ENCODE results near the gene ISM1.

The ISM1 gene

DNA sequence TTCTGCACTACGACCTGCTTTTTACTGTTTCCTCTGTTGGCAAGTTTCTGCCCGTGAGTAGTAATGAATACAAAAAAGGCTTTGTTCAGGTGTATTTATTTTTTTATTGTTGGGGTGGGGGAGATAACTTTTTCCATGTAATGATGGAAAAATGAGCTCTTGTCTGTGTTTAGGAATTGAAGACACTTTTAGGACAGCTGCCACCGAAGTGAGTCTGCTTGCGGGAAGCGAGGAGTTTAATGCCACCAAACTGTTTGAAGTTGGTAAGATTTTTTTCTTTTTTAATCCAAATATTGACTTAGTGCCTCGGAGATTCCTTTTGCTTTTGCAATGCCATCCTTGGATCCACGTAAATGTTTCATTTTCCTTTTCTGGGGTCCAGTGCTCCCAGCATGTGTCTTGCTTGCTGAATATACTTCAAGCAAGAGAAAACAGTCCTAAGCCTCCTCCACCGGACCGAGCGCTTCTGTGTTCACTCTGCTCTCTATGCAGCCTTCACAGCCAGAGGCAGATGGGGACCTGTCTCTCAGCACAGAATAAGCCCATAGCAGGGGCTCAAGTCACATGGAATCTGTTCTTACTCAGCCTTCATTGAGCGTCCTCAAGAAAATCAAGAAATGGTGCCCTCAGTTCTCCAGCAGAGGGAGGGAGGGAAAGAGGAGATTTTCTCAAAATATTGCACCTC lies 71.3 kb downstream of the ISM1 start:
- Mint-ChIP-seq H3K4me1 (peaks cover 2% of the 10 kb centered on the region), H3K36me3 (ENCODE audit: low read depth) (peaks cover 10% of the 10 kb centered on the region), H3K27me3 (no peaks in the 10 kb centered on the region)

DNA sequence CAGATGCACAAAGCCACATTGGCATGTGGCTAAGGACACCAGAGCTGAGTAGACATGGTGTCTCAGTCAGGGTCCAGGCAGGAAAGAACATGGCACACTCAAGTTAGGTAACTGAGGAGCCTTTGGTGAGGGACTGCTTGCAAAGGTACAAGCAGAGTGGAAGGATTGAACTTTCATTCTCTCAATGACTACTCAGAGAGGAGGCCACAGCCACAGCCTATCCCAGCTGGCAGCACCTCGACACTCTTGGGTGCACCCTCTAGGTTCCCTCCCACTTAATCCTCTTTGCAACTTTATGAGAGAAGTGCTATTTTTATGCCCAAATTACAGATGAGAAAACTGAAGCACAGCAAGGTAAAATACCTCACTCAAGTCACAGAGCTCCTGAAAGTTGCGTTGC lies 73.4 kb downstream of the ISM1 start:
- DNase-seq = no peak
- Mint-ChIP-seq H3K4me1 (no peaks in the 10 kb centered on the region), H3K4me3 (no peak overlapping the region), H3K36me3 (ENCODE audit: low read depth) (peaks cover 2% of the 10 kb centered on the region), H3K9me3 (no peaks in the 10 kb centered on the region), H3K27ac (no peak overlapping the region), H3K27me3 (no peaks in the 10 kb centered on the region)
- peak; percentile 20 for ATAC-seq

More for the DNA sequence above, 71.3 kb downstream of the ISM1 start:
- Mint-ChIP-seq H3K27ac (no peak overlapping the region), H3K4me3 (no peak overlapping the region), H3K9me3 (no peaks in the 10 kb centered on the region)
- DNase-seq = no peak
- ATAC-seq = no peak

DNA sequence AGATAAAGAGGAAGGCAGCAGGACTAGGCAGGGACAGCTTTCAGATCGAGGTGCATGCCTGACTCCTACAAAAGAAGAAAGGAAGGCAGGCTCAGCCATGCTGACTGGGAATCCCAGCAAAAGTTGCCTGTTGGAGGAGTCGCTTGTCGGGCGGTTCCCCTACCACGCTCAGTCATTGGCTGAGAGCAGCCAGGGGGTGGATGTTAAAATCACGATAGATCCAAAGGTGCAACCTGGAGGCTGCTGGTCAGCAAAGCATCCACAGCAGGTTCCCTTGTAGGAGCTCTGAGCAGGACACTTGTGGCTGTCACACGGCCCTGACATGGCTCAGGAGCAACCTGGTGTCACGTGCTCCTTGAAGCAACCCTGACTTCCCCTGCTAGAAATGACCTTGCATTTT lies 74.6 kb downstream of the ISM1 start:
- no peaks in the 10 kb centered on the region for H3K4me1 Mint-ChIP-seq
- H3K9me3 Mint-ChIP-seq = no peaks in the 10 kb centered on the region
- H3K27ac Mint-ChIP-seq = no peak overlapping the region
- peaks cover 2% of the 10 kb centered on the region for H3K36me3 Mint-ChIP-seq (ENCODE audit: low read depth)
- DNase-seq (no peak), ATAC-seq (no peak)
- H3K4me3 Mint-ChIP-seq = no peak overlapping the region
- no peaks in the 10 kb centered on the region for H3K27me3 Mint-ChIP-seq

DNA sequence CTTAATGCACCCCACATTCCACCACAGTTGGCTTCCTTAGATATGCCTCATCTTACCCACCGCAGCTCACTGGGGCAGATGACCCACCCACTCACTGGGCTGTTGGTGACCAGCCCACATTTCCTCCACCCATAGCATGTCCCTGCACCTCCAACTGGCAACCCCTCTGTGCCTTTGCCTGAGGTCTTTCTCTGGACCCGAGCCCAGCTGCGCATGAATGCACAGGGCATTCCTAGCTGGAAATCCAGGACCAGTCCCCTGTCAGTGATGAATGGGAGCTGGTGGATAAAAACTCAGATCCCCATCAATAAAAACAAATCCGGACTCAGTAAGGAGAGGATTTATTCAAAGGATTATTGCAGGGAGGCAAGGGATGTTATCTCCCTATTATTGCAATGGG lies 75.0 kb downstream of the ISM1 start:
- DNase-seq = no peak
- no peak overlapping the region for H3K4me3 Mint-ChIP-seq
- H3K27me3 Mint-ChIP-seq = no peaks in the 10 kb centered on the region
- no peak overlapping the region for H3K27ac Mint-ChIP-seq
- H3K36me3 Mint-ChIP-seq (ENCODE audit: low read depth) = peaks cover 2% of the 10 kb centered on the region
- H3K9me3 Mint-ChIP-seq = no peaks in the 10 kb centered on the region
- H3K4me1 Mint-ChIP-seq = no peaks in the 10 kb centered on the region
- ATAC-seq = no peak

DNA sequence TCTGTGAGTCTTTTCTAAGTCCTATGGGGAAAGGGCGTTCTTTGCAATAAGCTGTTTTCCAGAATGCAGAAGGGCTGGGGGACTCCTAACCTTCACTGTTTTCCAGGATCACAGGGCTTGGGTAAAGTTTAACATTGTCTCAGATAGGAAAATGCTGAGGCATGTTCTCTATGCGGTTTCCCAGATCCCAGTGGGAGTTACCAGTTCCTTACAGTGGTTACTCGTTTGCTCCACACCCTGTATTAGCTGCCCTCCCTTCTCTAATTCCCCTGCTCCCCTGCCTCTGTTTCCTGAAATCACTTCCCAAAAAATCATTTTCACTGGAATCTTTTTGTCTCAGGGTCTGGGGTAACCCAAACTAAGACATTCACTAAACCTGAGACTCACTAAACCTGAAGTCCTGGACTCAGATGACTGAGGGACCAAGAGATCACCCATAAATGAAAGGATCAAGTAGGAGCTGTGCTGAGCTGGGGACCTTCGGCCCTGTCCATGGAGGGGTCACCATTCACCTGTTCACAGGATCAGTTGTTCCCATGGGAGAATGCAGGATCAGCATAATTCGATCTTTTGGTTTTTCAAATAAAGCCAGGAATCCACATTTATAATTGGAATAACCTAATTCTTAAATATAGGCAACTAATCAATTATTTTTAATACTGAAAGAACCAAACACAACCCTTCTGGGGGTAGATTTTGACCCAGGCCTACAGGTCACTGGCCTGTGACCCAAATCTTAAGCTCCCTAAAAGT lies 76.2 kb downstream of the ISM1 start:
- no peaks in the 10 kb centered on the region for H3K4me1 Mint-ChIP-seq
- H3K27me3 Mint-ChIP-seq = no peaks in the 10 kb centered on the region
- DNase-seq (no peak), ATAC-seq (no peak)
- peaks cover 2% of the 10 kb centered on the region for H3K36me3 Mint-ChIP-seq (ENCODE audit: low read depth)
- H3K27ac Mint-ChIP-seq = no peak overlapping the region
- H3K4me3 Mint-ChIP-seq = no peak overlapping the region
- H3K9me3 Mint-ChIP-seq = no peaks in the 10 kb centered on the region

DNA sequence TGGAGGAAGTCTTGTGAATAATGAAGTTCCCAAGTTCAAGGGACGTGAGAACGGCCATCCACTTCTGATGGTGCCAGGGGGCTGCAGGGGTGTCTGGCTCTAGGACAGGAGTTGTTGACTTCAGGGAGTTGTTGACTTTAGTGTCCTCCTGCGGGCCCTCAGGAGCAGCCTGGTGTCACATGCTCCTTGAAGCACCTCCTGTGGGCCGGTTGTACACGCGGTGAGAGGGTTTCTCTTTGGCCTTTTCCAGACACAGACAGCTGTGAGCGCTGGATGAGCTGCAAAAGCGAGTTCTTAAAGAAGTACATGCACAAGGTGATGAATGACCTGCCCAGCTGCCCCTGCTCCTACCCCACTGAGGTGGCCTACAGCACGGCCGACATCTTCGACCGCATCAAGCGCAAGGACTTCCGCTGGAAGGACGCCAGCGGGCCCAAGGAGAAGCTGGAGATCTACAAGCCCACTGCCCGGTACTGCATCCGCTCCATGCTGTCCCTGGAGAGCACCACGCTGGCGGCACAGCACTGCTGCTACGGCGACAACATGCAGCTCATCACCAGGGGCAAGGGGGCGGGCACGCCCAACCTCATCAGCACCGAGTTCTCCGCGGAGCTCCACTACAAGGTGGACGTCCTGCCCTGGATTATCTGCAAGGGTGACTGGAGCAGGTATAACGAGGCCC lies 77.8 kb downstream of the ISM1 start:
- H3K9me3 Mint-ChIP-seq = no peaks in the 10 kb centered on the region
- ATAC-seq = no peak
- peaks cover 5% of the 10 kb centered on the region for H3K36me3 Mint-ChIP-seq (ENCODE audit: low read depth)
- no peaks in the 10 kb centered on the region for H3K27me3 Mint-ChIP-seq
- no peaks in the 10 kb centered on the region for H3K4me1 Mint-ChIP-seq
- no peak overlapping the region for H3K27ac Mint-ChIP-seq
- no peak for DNase-seq
- H3K4me3 Mint-ChIP-seq = no peak overlapping the region

DNA sequence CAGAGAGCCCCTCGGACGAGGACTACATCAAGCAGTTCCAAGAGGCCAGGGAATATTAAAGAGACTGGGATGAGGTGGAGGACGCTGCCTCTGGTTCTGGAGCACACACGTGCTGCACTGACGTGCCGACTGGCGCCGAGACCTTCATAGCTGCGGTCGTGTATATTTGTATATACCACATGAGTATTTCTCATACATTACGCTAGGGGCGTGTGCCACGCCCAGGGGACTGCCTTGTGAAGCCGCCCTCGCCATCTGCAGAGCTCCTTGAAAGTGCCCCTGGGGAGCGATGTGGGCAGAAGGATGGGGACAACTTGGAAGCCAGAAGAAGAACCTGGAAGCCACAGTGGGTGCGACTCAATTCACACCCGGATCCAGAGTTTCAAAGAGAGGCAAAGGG lies 78.3 kb downstream of the ISM1 start:
- Mint-ChIP-seq H3K4me3 (no peak overlapping the region), H3K27ac (no peak overlapping the region), H3K9me3 (no peaks in the 10 kb centered on the region), H3K4me1 (no peaks in the 10 kb centered on the region), H3K27me3 (no peaks in the 10 kb centered on the region), H3K36me3 (ENCODE audit: low read depth) (peaks cover 5% of the 10 kb centered on the region)
- no peak for DNase-seq
- no peak for ATAC-seq

DNA sequence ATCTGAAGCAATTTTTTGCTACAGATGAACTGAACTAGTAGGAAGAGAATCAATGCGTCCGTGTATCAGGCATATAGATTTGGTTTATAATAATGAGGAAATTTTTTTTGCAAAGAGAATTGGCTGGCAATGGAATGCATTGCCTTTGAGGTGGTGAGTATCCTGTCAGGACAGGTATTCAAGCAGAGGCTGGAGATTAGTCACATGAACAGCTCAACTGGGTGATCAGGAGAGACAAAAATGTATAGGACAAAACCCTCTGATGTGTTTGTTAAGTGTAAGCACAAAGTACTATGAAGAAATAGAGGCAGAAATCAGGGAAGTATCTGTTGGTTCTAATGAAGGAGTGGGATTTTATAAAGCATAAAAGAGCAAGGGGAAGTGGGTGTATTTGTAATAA lies 80.5 kb downstream of the ISM1 start:
- ATAC-seq = no peak
- H3K4me1 Mint-ChIP-seq = no peaks in the 10 kb centered on the region
- H3K27me3 Mint-ChIP-seq = no peaks in the 10 kb centered on the region
- DNase-seq = no peak
- no peaks in the 10 kb centered on the region for H3K9me3 Mint-ChIP-seq
- no peak overlapping the region for H3K4me3 Mint-ChIP-seq
- H3K27ac Mint-ChIP-seq = no peak overlapping the region
- H3K36me3 Mint-ChIP-seq (ENCODE audit: low read depth) = peaks cover 3% of the 10 kb centered on the region

DNA sequence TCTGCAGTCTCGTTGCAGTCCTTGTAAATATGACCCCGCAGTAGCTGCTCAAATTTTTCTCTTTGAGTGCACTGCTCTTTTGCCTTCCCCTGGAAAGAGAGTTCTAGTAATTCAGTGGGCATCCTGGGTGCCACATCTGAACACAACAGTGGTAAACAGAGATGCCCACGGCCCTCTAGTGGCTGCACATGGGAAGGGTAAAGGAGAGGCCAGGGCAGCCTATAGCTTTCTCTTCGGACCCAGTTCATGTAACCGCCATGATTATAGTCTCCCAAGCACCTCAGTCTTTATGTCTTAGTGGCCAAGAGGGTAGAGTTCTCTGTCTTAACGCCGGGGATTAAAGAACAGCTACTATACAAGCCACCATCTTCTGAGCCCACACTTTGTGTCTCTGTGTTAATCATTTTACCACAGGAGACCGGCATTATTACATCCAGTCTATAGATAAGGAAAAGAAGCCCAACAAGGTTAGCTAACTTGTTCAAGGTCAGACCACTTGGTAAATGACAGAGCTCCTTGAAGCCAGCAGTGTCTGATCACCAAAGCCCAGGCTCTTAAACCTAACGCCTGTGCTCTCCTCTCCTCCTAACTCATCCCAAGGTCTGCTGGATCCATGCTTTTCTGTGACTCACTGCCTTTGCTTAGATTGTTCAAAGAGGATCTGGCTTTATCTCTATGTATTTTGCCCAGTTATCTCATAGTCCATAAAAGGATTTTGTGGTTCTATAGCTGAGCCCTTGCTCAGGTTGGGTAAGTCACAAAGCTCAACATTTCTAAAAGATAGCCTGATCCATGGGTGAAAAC lies 81.8 kb downstream of the ISM1 start:
- Mint-ChIP-seq H3K4me3 (no peak overlapping the region), H3K4me1 (no peaks in the 10 kb centered on the region), H3K9me3 (no peaks in the 10 kb centered on the region), H3K36me3 (ENCODE audit: low read depth) (peaks cover 3% of the 10 kb centered on the region), H3K27me3 (no peaks in the 10 kb centered on the region), H3K27ac (no peak overlapping the region)
- ATAC-seq (peak; percentile 93), DNase-seq (peak; percentile 39)

DNA sequence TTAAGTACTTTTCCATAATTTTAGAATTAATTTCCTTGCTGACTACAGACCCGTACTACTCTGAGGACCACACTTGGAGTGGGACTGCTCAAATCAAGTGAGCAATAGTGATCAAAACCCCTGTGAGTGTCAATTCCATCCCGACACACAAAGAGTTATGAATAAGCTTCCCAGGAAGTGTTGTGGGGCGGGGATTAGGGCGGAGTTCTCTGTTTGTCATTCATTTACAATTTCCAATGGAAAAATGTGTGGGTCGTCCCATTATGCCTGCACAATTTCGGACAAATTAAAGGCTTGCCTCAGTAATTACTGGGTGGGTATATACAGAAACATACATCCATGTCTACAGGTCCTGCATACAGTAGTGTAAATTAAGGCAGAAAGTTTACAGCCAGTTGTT lies 84.2 kb downstream of the ISM1 start:
- DNase-seq = no peak
- H3K4me3 Mint-ChIP-seq = no peak overlapping the region
- ATAC-seq = no peak
- H3K36me3 Mint-ChIP-seq (ENCODE audit: low read depth) = peaks cover 3% of the 10 kb centered on the region
- no peaks in the 10 kb centered on the region for H3K27me3 Mint-ChIP-seq
- H3K9me3 Mint-ChIP-seq = peaks cover 2% of the 10 kb centered on the region
- H3K4me1 Mint-ChIP-seq = no peaks in the 10 kb centered on the region
- no peak overlapping the region for H3K27ac Mint-ChIP-seq

DNA sequence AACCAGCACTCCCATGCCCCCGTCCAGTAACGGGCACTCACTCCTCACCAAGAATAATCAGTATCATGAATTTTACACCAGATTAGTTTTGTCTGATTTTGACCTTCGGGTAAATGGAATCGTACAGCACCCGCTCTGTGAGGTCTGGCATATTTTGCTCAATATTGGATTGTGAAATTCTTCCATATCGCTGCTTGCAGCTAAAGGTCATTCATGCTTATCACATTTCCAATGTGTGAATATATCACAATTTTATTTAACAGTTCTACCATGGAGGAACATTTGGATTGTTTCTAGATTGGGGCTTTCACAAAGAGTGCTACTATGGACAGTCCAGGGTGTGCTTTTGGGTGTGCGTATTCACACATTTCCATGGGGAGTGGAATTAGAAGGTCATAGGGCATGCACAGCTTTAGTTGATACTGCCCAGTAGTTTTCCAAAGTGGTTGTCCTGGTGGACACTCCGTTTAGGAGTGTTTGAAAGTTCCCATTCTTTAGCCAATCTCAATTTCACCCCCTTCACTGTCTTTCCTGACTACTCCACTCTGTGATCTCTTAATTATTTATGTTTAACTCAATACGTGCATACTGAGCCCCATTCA lies 86.6 kb downstream of the ISM1 start:
- Mint-ChIP-seq H3K36me3 (ENCODE audit: low read depth) (peaks cover 3% of the 10 kb centered on the region), H3K4me3 (no peak overlapping the region), H3K27ac (no peak overlapping the region), H3K27me3 (peaks cover 4% of the 10 kb centered on the region), H3K4me1 (peaks cover 11% of the 10 kb centered on the region), H3K9me3 (peaks cover 6% of the 10 kb centered on the region)
- no peak for DNase-seq
- ATAC-seq = no peak

DNA sequence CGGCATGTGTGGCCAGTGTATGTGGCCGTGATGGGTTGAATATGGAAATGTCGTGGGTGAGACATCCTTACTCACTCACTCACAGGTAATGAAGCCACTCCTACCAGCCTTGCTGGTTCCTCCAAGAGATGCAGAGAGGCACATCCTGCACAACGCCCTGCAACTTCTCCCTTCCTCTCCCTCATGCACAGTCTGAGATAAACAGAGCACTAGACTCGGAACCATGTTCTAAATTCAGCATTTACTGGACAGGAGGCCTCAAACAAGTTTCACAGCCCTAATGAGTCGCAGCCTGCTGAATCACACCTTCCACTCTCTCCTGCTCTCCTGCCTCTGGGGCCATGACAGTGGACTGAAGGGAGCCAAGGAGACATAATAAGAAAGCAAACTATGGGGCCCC lies 91.2 kb downstream of the ISM1 start:
- Mint-ChIP-seq H3K27ac (peak overlapping the region; percentile 49), H3K27me3 (peaks cover 14% of the 10 kb centered on the region), H3K4me1 (peaks cover 20% of the 10 kb centered on the region), H3K36me3 (ENCODE audit: low read depth) (no peaks in the 10 kb centered on the region), H3K9me3 (peaks cover 21% of the 10 kb centered on the region), H3K4me3 (no peak overlapping the region)
- DNase-seq = peak; percentile 14
- ATAC-seq = peak; percentile 91

DNA sequence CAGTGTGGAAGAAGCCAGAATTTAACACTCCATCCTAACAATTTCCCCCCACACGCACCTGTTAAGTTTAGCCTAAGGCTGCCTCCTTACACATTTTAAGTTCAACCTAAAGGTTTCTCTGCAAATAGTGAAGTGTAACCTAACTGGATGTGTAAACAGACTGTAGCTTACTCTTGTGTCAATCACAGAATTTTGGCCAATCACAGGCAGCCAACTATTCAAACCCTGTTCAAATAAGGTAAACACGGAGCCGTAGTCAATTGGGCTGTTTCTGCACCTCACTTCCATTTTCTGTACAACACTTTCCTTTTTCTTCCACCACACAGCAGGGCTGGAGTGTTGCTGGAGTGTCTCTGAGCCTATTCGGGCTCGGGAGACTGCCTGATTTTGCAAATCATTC lies 92.1 kb downstream of the ISM1 start:
- peaks cover 26% of the 10 kb centered on the region for H3K4me1 Mint-ChIP-seq
- peaks cover 26% of the 10 kb centered on the region for H3K9me3 Mint-ChIP-seq
- peaks cover 14% of the 10 kb centered on the region for H3K27me3 Mint-ChIP-seq
- ATAC-seq (no peak), DNase-seq (no peak)
- no peak overlapping the region for H3K27ac Mint-ChIP-seq
- no peak overlapping the region for H3K4me3 Mint-ChIP-seq
- H3K36me3 Mint-ChIP-seq (ENCODE audit: low read depth) = no peaks in the 10 kb centered on the region

DNA sequence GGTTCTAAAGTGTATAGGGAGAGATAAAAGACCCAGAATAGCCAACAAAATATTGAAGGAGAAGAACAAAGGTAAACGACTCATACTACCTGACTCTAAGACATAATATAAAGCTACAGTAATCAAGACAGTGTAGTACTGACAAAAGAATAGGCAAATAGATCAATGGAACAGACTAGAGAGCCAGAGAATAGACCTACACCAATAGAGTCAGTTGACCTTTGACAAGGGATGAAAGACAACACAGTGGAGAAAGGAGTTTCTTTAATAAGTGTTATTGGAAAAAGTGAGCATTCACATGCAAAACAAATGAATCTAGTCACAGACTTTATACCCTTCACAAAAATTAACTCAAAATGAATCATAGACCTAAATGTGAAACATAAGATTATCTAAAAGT lies 96.4 kb downstream of the ISM1 start:
- no peak for DNase-seq
- Mint-ChIP-seq H3K27ac (no peak overlapping the region), H3K9me3 (peaks cover 20% of the 10 kb centered on the region), H3K27me3 (peaks cover 10% of the 10 kb centered on the region), H3K4me1 (peaks cover 26% of the 10 kb centered on the region), H3K4me3 (no peak overlapping the region), H3K36me3 (ENCODE audit: low read depth) (no peaks in the 10 kb centered on the region)
- peak; percentile 84 for ATAC-seq

All from activated naive CD8-positive, alpha-beta T cell treated with anti-CD3 and anti-CD28 coated beads, Interleukin-2, amount 50 U/mL, for 24 hours (primary cell).